Measurements from ENCODE around the gene MINDY4.

DNA sequence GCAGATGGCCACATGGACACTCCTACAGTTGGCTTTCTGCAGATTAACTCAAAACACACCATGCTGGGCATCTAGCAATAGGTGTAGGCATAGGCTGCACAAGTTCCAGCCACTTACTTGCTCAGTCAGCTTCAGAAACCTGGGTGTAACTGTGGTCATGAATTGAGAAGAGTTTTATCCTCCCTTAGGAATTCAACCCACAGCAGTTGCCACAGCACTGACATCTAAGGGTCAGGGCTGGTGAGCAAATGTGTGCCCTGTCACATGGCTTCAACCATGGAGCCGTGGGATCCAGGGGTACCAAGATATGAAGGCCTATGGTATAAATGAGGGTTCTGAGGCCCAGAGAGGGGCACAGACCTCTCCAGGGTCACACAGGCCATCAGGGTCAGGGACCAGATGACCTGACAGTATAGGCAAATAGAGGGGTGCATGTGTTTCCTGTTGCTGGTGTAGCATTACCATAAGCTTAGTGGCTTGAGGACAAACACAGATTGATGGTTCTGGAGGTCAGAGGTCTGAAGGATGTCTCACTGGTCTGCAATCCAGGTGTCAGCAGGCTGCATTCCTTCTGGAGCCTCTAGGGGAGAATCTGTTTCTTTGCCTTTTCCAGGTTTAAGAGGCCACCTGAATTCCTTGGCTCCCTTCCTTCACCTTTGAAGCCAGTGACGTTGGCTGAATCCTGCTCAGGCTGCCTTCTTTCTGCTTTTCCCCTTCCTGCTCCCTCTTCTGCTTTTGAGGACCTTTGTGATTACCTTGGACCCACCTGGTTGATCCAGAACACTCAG lies 24.1 kb downstream of the MINDY4 start:
- TF ChIP-seq, protein P1, sequence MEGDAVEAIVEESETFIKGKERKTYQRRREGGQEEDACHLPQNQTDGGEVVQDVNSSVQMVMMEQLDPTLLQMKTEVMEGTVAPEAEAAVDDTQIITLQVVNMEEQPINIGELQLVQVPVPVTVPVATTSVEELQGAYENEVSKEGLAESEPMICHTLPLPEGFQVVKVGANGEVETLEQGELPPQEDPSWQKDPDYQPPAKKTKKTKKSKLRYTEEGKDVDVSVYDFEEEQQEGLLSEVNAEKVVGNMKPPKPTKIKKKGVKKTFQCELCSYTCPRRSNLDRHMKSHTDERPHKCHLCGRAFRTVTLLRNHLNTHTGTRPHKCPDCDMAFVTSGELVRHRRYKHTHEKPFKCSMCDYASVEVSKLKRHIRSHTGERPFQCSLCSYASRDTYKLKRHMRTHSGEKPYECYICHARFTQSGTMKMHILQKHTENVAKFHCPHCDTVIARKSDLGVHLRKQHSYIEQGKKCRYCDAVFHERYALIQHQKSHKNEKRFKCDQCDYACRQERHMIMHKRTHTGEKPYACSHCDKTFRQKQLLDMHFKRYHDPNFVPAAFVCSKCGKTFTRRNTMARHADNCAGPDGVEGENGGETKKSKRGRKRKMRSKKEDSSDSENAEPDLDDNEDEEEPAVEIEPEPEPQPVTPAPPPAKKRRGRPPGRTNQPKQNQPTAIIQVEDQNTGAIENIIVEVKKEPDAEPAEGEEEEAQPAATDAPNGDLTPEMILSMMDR (IDR thresholded peaks at IDR 0.05): no peak
- TF ChIP-seq POLR2AphosphoS5 (IDR thresholded peaks at IDR 0.05) (no peak), POLR2A (IDR thresholded peaks at IDR 0.05) (no peak)
